ENCODE data around the gene ALKBH3.

DNA sequence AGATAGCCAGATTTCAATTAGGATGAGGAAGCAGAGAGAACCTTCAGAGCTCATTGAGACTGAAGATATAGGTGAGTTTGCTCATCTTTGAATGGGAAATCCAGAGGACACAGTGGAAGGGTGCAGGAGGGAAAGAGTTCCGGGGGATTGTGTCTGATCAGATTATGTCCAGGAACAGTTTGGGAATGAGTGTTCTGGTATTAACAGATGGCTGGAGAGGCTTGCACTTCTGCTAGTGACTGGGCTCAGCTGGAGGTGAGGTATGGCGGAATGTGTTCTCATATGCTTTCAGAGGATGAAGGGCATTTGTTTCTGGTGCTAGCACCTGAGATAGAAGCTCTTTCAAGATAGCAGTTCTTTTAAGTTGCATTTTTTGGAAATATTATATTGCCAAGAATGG, 27.6 kb downstream of the ALKBH3 start:
- TF ChIP-seq, protein P1, sequence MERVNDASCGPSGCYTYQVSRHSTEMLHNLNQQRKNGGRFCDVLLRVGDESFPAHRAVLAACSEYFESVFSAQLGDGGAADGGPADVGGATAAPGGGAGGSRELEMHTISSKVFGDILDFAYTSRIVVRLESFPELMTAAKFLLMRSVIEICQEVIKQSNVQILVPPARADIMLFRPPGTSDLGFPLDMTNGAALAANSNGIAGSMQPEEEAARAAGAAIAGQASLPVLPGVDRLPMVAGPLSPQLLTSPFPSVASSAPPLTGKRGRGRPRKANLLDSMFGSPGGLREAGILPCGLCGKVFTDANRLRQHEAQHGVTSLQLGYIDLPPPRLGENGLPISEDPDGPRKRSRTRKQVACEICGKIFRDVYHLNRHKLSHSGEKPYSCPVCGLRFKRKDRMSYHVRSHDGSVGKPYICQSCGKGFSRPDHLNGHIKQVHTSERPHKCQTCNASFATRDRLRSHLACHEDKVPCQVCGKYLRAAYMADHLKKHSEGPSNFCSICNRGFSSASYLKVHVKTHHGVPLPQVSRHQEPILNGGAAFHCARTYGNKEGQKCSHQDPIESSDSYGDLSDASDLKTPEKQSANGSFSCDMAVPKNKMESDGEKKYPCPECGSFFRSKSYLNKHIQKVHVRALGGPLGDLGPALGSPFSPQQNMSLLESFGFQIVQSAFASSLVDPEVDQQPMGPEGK (CRISPR knock-in tag; IDR thresholded peaks at IDR 0.05; ENCODE audit: borderline replicate concordance): no peak
- no peak for TF ChIP-seq OSR1 (CRISPR knock-in tag; IDR thresholded peaks at IDR 0.05)
- TF ChIP-seq ESRRG (CRISPR knock-in tag; IDR thresholded peaks at IDR 0.05): no peak
- TF ChIP-seq ZFP3 (CRISPR knock-in tag; IDR thresholded peaks at IDR 0.05): no peak
- 0 out of 2 replicates have a peak, but pooled peaks have one; percentile 15 for TF ChIP-seq ZNF70 (CRISPR knock-in tag; IDR thresholded peaks at IDR 0.05)
- no peak for TF ChIP-seq BACH2 (CRISPR knock-in tag; IDR thresholded peaks at IDR 0.05; ENCODE audit: borderline replicate concordance)
- TF ChIP-seq TCF4 (CRISPR knock-in tag; IDR thresholded peaks at IDR 0.05; ENCODE audit: borderline replicate concordance): peak; percentile 52; the same call in 1 of the 2 replicates
- TF ChIP-seq CSDC2 (CRISPR knock-in tag; IDR thresholded peaks at IDR 0.05): no peak
- no peak for TF ChIP-seq ARNTL (CRISPR knock-in tag; IDR thresholded peaks at IDR 0.05; ENCODE audit: borderline replicate concordance, low read depth)

All from SK-N-SH treated with all-trans-retinoic acid at 6 μM for 48 hours (cell line).